K562 (cell line): Measurements from ENCODE around the gene ETV3. TPM values are rescaled to one million over a fixed set of nuclear protein-coding genes. Genes with fewer than 3 reads are reported as not detected.
"Not testable (repeated sequence)": the region's sequence is repeated elsewhere in the genome, so short reads cannot be mapped to it uniquely, and the experiment has no call there.

Experiments used
- ATAC-seq: fragments of 200-7000 bp; cut with Tn5 transposase; 3 replicates; pipeline ENCODE4 v1.9.1; 2020; ENCODE audit warnings: moderate library complexity
- BruUV-seq: library from RNA; stranded (reverse); fragments of 400-500 nt; replicated peaks from 2 replicates; lab custom pipeline; 2021; lab: Mats Ljungman, UMichigan
- CTCF ChIA-PET: fragments of 300-600 bp; formaldehyde crosslinking; extraction: SDS; loops from one replicate; lab custom pipeline; 2021; ENCODE audit warnings: low intra/inter-chr PET ratio; lab: Yijun Ruan, JAX
- POLR2A ChIA-PET: fragments of 300-600, 350-650 bp; sonication (Branson Sonifier 250); formaldehyde crosslinking; extraction: SDS; loops from one replicate; lab custom pipeline; 2021; ENCODE audit warnings: antibody characterized with exemption, inconsistent platforms; lab: Yijun Ruan, JAX
- DNase-seq, 4 experiments: peaks; one replicate each; pipeline versions ENCODE4 v3.0.0 to v3.0.0-alpha.2; 2011 to 2018; ENCODE audit warnings: low spot score in 3 of 4, mixed read lengths in 3 of 4; ENCODE audit errors: extremely low read depth in 1 of 4
- FAIRE-seq: peaks from 2 replicates; lab custom pipeline; 2011; peaks lifted over from hg19 to GRCh38; lab: Jason Lieb, UNC
- H2AFZ ChIP-seq: 2 replicates; pipeline ENCODE4 v1.6.0; 2011; ENCODE audit warnings: low read depth, low read length, control low read depth, inconsistent platforms
- H3K27ac ChIP-seq: fragments of 200-600 bp; 3 replicates; pipeline ENCODE4 v1.8.0; 2011; ENCODE audit warnings: low read depth, mild to moderate bottlenecking, control low read depth, inconsistent platforms, low read length, moderate library complexity, mixed read lengths; ENCODE audit errors: extremely low read depth
- H3K27me3 ChIP-seq, 2 experiments: fragments of 300-600 bp in 1 of 2; 2 replicates in 1 of 2; 3 replicates in 1 of 2; pipeline versions ENCODE4 v1.6.0 to v1.8.0; 2011; ENCODE audit warnings: inconsistent platforms in 2 of 2, low read length in 2 of 2, mild to moderate bottlenecking in 1 of 2, mixed read lengths in 1 of 2, moderate library complexity in 1 of 2; ENCODE audit not compliant: control insufficient read depth in 2 of 2, insufficient read depth in 2 of 2
- H3K36me3 ChIP-seq: fragments of 300-600 bp; 3 replicates; pipeline ENCODE4 v1.8.0; 2011; ENCODE audit warnings: mild to moderate bottlenecking, low read length, inconsistent platforms; ENCODE audit not compliant: control insufficient read depth, insufficient read depth
- H3K4me1 ChIP-seq, 2 experiments: fragments of 200-600 bp in 1 of 2; replicated peaks in 1 of 2; 2 replicates in 1 of 2; 3 replicates in 1 of 2; pipeline versions ENCODE4 v1.5.1 to v1.8.0; 2011; ENCODE audit warnings: inconsistent platforms in 2 of 2, low read length in 2 of 2, mild to moderate bottlenecking in 1 of 2, mixed read lengths in 1 of 2, moderate library complexity in 1 of 2; ENCODE audit not compliant: control insufficient read depth in 2 of 2, insufficient read depth in 2 of 2
- H3K4me2 ChIP-seq: 2 replicates; pipeline ENCODE4 v1.6.1; 2011; ENCODE audit warnings: low read length, control low read depth, inconsistent platforms, mixed read lengths; ENCODE audit not compliant: insufficient read depth
- H3K4me3 ChIP-seq: fragments of 200-600 bp; sonication (generic), shearing (Covaris generic); 2 replicates; pipeline ENCODE4 v1.5.1; 2016; ENCODE audit warnings: control low read depth, inconsistent platforms
- H3K79me2 ChIP-seq: fragments of 200-600 bp; 3 replicates; pipeline ENCODE4 v1.8.0; 2011; ENCODE audit warnings: low read length, inconsistent platforms; ENCODE audit not compliant: control insufficient read depth, insufficient read depth
- H3K9ac ChIP-seq, 2 experiments: 2 replicates each; pipeline versions ENCODE4 v1.6.0 to v1.6.1; 2011; ENCODE audit warnings: low read depth in 2 of 2, low read length in 2 of 2, control low read depth in 1 of 2, inconsistent platforms in 1 of 2, mild to moderate bottlenecking in 1 of 2, mixed read lengths in 1 of 2; ENCODE audit not compliant: insufficient read depth in 1 of 2
- H3K9me1 ChIP-seq: one replicate; pipeline ENCODE4 v1.6.0; 2011; ENCODE audit warnings: inconsistent platforms, mild to moderate bottlenecking, low read length, moderate library complexity; ENCODE audit not compliant: control insufficient read depth, insufficient read depth
- H3K9me3 ChIP-seq: replicated peaks from 2 replicates; pipeline ENCODE4 v1.5.1; 2011; ENCODE audit warnings: low read depth, low read length, inconsistent platforms; ENCODE audit not compliant: control insufficient read depth, insufficient read depth
- H4K20me1 ChIP-seq: replicated peaks from 2 replicates; pipeline ENCODE4 v1.6.1; 2011; ENCODE audit warnings: low read length, inconsistent platforms, mixed read lengths; ENCODE audit not compliant: control insufficient read depth, insufficient read depth
- DEAF1 ChIP-seq: fragments of 450-650 bp; formaldehyde crosslinking; IDR thresholded peaks from 2 replicates; pipeline ENCODE4 v1.4.0; 2020; ENCODE audit warnings: mild to moderate bottlenecking, moderate library complexity
- FOXK2 ChIP-seq, 2 experiments: fragments of 450-650 bp; IDR thresholded peaks in 1 of 2; conservative IDR thresholded peaks in 1 of 2; 2 replicates each; pipeline ENCODE4 v1.6.1; 2016; ENCODE audit warnings: low read depth in 2 of 2, mild to moderate bottlenecking in 1 of 2
- MAZ ChIP-seq, 2 experiments: fragments of 450-650 bp in 1 of 2; sonication (generic) in 1 of 2; formaldehyde crosslinking; IDR thresholded peaks in 1 of 2; conservative IDR thresholded peaks in 1 of 2; 2 replicates each; pipeline versions ENCODE4 v1.4.0 to v1.5.0; 2020; ENCODE audit warnings: mild to moderate bottlenecking in 1 of 2, missing genetic modification reagents in 1 of 2
- RAD21 ChIP-seq, 2 experiments: fragments of 250-450 bp in 1 of 2; fragments of 450-650 bp in 1 of 2; sonication (Bioruptor Pico) in 1 of 2; formaldehyde crosslinking in 1 of 2; IDR thresholded peaks in 1 of 2; conservative IDR thresholded peaks in 1 of 2; 2 replicates each; pipeline versions ENCODE4 v1.4.0 to v1.8.0; 2020 to 2022; ENCODE audit warnings: mild to moderate bottlenecking in 2 of 2, moderate library complexity in 1 of 2
- WGBS: fragments of 100-300 bp; shearing (Covaris generic); methylation state at CpG from one replicate; pipeline ENCODE4 v1.1.6; 2016; ENCODE audit warnings: low coverage, mixed read lengths; ENCODE audit not compliant: insufficient coverage; ENCODE audit errors: missing lambda C conversion rate; 5-methylcytosine and 5-hydroxymethylcytosine counted together
- in situ Hi-C: fragments of 300-500 bp; cut with MboI; formaldehyde crosslinking; loops from 4 replicates; pipeline ENCODE4 v1.15.0; 2018; ENCODE audit warnings: inconsistent platforms, mixed read lengths
- intact Hi-C: fragments of 100-400 bp; cut with micrococcal nuclease; formaldehyde crosslinking; loops from 2 replicates; pipeline ENCODE4 v1.14.2; 2022
- polyA plus RNA-seq, 8 experiments: library from polyadenylated mRNA; depleted of rRNA in 4 of 8; stranded (reverse) in 5 of 8; unstranded in 3 of 8; fragments of >200 nt; fragmentation: Nextera tagmentation in 2 of 8; fragmentation: Illumina TruSeq in 1 of 8; extraction: Ambion mirVana in 2 of 8; extraction: Trizol in 1 of 8; gene quantifications; 2 replicates each; pipeline versions ENCODE4 v1.2.1 to v1.2.3, GENCODE V29; 2011 to 2014; ENCODE audit warnings: inconsistent platforms in 1 of 8, missing spikeins in 1 of 8
- total RNA-seq, 7 experiments: library from RNA; depleted of rRNA in 6 of 7; stranded (reverse); fragments of >200 nt in 6 of 7; fragmentation: Illumina TruSeq in 2 of 7; extraction: Trizol in 2 of 7; gene quantifications; 2 replicates each; pipeline versions ENCODE4 v1.2.1 to v1.2.3, GENCODE V29; 2011 to 2021; ENCODE audit warnings: low replicate concordance in 1 of 7
- TF ChIP-seq, protein P1 (sequence below), 2 experiments: fragments of 450-650 bp; formaldehyde crosslinking in 1 of 2; IDR thresholded peaks; 2 replicates each; pipeline versions ENCODE4 v1.4.0 to v1.6.1; 2014 to 2020; ENCODE audit warnings: mild to moderate bottlenecking in 2 of 2, borderline replicate concordance in 1 of 2, low read depth in 1 of 2
- TF ChIP-seq, protein P2 (sequence below), 3 experiments: IDR thresholded peaks in 2 of 3; conservative IDR thresholded peaks in 1 of 3; 2 replicates each; pipeline ENCODE4 v1.5.1; 2011 to 2012; ENCODE audit warnings: low read length in 3 of 3, mild to moderate bottlenecking in 3 of 3, control low read depth in 2 of 3, improper control_type of control experiment in 1 of 3, inconsistent platforms in 1 of 3, low read depth in 1 of 3, mixed read lengths in 1 of 3, moderate library complexity in 1 of 3; ENCODE audit not compliant: insufficient read depth in 2 of 3

ETV3 gene
- total and polyA plus RNA-seq, 9 of the 15 experiments (the other 6 are each of a cell fraction or from before 2014, with no cell fraction given) = 3.1 to 16.0 (median 9.0) TPM

DNA sequence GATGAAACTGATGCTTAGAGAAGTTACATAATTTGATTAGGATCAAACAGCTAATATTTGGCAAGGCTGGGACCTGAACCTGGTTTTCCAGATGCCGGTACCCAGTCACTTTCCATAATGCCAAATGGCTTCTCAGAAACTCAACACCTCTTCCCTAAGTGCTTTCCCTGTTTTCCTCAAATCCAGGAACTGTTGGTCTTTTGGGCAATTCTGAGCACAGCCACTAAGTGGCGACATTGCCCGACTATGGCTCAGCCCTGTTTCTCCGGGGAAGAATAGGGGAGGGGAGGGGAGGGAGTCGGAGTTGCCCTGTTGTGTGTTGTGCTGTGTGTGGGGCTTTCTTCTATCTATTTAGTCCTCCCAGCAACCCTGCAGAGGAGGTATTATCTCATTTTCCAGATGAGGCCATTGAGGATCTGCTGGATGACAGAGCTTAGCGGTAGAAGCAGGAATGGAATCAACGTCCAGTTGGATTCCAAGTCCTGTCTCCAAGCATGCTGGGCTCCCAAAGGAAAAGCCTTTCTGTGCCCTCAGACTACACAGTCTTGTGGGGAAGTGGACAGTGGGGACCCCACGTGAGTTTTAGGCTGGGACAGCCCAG, 33.8 kb upstream of the ETV3 start:
- H3K4me1 ChIP-seq, DNase-seq, H2AFZ ChIP-seq, H3K36me3 ChIP-seq, H3K9me1 ChIP-seq, H3K79me2 ChIP-seq, H3K9ac ChIP-seq, H4K20me1 ChIP-seq, H3K4me2 ChIP-seq, H3K4me3 ChIP-seq, H3K27ac ChIP-seq, H3K9me3 ChIP-seq, BruUV-seq: not testable (repeated sequence)
- intact Hi-C loops = loop anchor here (5.0 kb wide), 1 partner anchor 325 kb away; no protein-coding TSS in a partner anchor
- peak; percentile 94 for FAIRE-seq
- ATAC-seq = peak; percentile 92
- in situ Hi-C loops = loop anchor here (10.0 to 25.0 kb wide), 2 partner anchors 765 to 953 kb away; a partner anchor contains a TSS
- WGBS = 5% methylated on average over 3 of the region's 8 CpGs
- ChIA-PET CTCF (interaction anchor here (0.6 to 1.6 kb wide), 5 partner anchors 9 to 776 kb away, joined by 3 to 7 read pairs (median 3); no protein-coding TSS in a partner anchor), POLR2A (interaction anchor here (0.6 kb wide), 1 partner anchor 54 kb away, joined by 3 read pairs; no protein-coding TSS in a partner anchor)
- H3K27me3 ChIP-seq = peaks cover 34 to 48% of the 10 kb centered on the region in 2 experiments
- TF ChIP-seq MAZ (CRISPR knock-in tag; conservative IDR thresholded peaks at IDR 0.05 in 1 of 2, IDR thresholded peaks at IDR 0.05 in 1 of 2) = 0 out of 4 replicates have a peak, but pooled peaks of 1 of the 2 experiments have one; percentile 34
- peak; percentile 65 for TF ChIP-seq DEAF1 (CRISPR knock-in tag)
- TF ChIP-seq RAD21 (CRISPR knock-in tag; conservative IDR thresholded peaks at IDR 0.05 in 1 of 2, IDR thresholded peaks at IDR 0.05 in 1 of 2) = peak; percentile 74 to 82
- TF ChIP-seq, protein P1, sequence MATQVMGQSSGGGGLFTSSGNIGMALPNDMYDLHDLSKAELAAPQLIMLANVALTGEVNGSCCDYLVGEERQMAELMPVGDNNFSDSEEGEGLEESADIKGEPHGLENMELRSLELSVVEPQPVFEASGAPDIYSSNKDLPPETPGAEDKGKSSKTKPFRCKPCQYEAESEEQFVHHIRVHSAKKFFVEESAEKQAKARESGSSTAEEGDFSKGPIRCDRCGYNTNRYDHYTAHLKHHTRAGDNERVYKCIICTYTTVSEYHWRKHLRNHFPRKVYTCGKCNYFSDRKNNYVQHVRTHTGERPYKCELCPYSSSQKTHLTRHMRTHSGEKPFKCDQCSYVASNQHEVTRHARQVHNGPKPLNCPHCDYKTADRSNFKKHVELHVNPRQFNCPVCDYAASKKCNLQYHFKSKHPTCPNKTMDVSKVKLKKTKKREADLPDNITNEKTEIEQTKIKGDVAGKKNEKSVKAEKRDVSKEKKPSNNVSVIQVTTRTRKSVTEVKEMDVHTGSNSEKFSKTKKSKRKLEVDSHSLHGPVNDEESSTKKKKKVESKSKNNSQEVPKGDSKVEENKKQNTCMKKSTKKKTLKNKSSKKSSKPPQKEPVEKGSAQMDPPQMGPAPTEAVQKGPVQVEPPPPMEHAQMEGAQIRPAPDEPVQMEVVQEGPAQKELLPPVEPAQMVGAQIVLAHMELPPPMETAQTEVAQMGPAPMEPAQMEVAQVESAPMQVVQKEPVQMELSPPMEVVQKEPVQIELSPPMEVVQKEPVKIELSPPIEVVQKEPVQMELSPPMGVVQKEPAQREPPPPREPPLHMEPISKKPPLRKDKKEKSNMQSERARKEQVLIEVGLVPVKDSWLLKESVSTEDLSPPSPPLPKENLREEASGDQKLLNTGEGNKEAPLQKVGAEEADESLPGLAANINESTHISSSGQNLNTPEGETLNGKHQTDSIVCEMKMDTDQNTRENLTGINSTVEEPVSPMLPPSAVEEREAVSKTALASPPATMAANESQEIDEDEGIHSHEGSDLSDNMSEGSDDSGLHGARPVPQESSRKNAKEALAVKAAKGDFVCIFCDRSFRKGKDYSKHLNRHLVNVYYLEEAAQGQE (IDR thresholded peaks at IDR 0.05; ENCODE audit: borderline replicate concordance) = peak; percentile 24; the same call in 1 of the 2 replicates
- TF ChIP-seq, protein P1 (CRISPR knock-in tag; IDR thresholded peaks at IDR 0.05; ENCODE audit: low read depth) = not testable (repeated sequence)
- TF ChIP-seq, protein P2, sequence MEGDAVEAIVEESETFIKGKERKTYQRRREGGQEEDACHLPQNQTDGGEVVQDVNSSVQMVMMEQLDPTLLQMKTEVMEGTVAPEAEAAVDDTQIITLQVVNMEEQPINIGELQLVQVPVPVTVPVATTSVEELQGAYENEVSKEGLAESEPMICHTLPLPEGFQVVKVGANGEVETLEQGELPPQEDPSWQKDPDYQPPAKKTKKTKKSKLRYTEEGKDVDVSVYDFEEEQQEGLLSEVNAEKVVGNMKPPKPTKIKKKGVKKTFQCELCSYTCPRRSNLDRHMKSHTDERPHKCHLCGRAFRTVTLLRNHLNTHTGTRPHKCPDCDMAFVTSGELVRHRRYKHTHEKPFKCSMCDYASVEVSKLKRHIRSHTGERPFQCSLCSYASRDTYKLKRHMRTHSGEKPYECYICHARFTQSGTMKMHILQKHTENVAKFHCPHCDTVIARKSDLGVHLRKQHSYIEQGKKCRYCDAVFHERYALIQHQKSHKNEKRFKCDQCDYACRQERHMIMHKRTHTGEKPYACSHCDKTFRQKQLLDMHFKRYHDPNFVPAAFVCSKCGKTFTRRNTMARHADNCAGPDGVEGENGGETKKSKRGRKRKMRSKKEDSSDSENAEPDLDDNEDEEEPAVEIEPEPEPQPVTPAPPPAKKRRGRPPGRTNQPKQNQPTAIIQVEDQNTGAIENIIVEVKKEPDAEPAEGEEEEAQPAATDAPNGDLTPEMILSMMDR (IDR thresholded peaks at IDR 0.05 in 2 of 3, conservative IDR thresholded peaks at IDR 0.05 in 1 of 3; ENCODE audit: insufficient read depth in 2 of 3, low read depth in 1 of 3, low read length in 3 of 3) = peak in 2 of 3 experiments; percentile 26 to 44; a peak in 3 of 6 replicates
- TF ChIP-seq FOXK2 (conservative IDR thresholded peaks at IDR 0.05 in 1 of 2, IDR thresholded peaks at IDR 0.05 in 1 of 2; ENCODE audit: low read depth in 2 of 2) = 0 out of 4 replicates have a peak, but pooled peaks have one; percentile 26 to 39
